Left hindlimb (tissue), 1 donor: Measurements from ENCODE around the gene AK4.
A peak's percentile ranks its signal among the peaks of the same experiment; 100 is the strongest.
"Not testable (repeated sequence)": the region's sequence is repeated elsewhere in the genome, so short reads cannot be mapped to it uniquely, and the experiment has no call there.

Source experiments
- DNase-seq: peaks from one replicate; pipeline ENCODE4 v3.0.0-alpha.2; 2018

Gene AK4

GRCh38 chr1:65148178-65148547, at the start of gene AK4:
Gene AK4 (plus strand): TSS chr1:65148203. CDS start chr1:65148408, 205 bp downstream.
- DNase-seq, result not testable (repeated sequence)

- no peak for DNase-seq
Measured at GRCh38 chr1:65103807-65104206, 44.2 kb upstream of the AK4 start.

GRCh38 chr1:65104854-65105534, 43.0 kb upstream of the AK4 start:
- no peak for DNase-seq

GRCh38 chr1:65105596-65105995, 42.4 kb upstream of the AK4 start:
- no peak for DNase-seq

- DNase-seq, result no peak
Measured at GRCh38 chr1:65108025-65108642, 39.9 kb upstream of the AK4 start.

- DNase-seq, result no peak
Measured at GRCh38 chr1:65109487-65109886, 38.5 kb upstream of the AK4 start.

GRCh38 chr1:65112811-65113210, 35.2 kb upstream of the AK4 start:
- DNase-seq, result no peak

- DNase-seq, result no peak
Measured at GRCh38 chr1:65113298-65113697, 34.7 kb upstream of the AK4 start.

- DNase-seq, result peak; percentile 73
Measured at GRCh38 chr1:65114322-65114721, 33.7 kb upstream of the AK4 start.

GRCh38 chr1:65119951-65120350, 28.1 kb upstream of the AK4 start:
- no peak for DNase-seq

GRCh38 chr1:65129104-65129503, 18.9 kb upstream of the AK4 start:
- not testable (repeated sequence) for DNase-seq

- no peak for DNase-seq
Measured at GRCh38 chr1:65138524-65138923, 9.5 kb upstream of the AK4 start.

GRCh38 chr1:65139793-65140192, 8.2 kb upstream of the AK4 start:
- DNase-seq, result not testable (repeated sequence)

GRCh38 chr1:65141394-65141793, 6.6 kb upstream of the AK4 start:
- no peak for DNase-seq

- no peak for DNase-seq
Measured at GRCh38 chr1:65141918-65142317, 6.1 kb upstream of the AK4 start.

- not testable (repeated sequence) for DNase-seq
Measured at GRCh38 chr1:65143112-65143658, 4.8 kb upstream of the AK4 start.

- no peak for DNase-seq
Measured at GRCh38 chr1:65146908-65147423, 1.0 kb upstream of the AK4 start.

- DNase-seq, result peak; percentile 61
Measured at GRCh38 chr1:65147424-65148177, 402 bp upstream of the AK4 start.

- DNase-seq, result peak; percentile 79
Measured at GRCh38 chr1:65148548-65149350, 746 bp downstream of the AK4 start.

- DNase-seq, result no peak
Measured at GRCh38 chr1:65149351-65150107, 1.5 kb downstream of the AK4 start.

- DNase-seq, result no peak
Measured at GRCh38 chr1:65150108-65150463, 2.1 kb downstream of the AK4 start.
